Stimulated activated CD8-positive, alpha-beta memory T cell treated with anti-CD3 and anti-CD28 coated beads, Interleukin-12 subunit alpha, Interleukin-12 subunit beta, amount 100 ng/mL, for 1 hour (primary cell): ENCODE data around the gene DCTD.

ENCODE experiments used
- DNase-seq: peaks from one replicate; pipeline ENCODE4 v3.0.0-alpha.2; 2020; ENCODE audit warnings: low read depth

The DCTD gene

DNA sequence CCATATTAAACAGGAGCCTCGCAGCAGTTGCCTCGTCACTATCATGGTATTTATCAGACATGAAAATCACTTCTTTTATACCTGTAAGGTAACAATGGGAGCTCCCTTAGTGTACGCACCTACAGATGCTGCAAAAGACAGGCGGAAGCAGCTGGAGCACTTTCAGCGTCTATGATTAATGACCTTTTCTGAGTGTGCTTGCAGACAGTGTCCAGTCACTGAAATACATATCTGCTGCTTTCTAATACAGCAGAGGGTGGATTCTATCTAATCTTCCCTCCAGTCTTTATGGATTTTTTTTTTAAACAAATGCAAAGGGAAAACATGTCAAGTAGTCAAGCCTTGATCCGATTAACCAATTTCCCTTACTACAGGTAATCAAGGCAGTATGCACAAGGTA lies 24.1 kb downstream of the DCTD start:
- no peak for DNase-seq

DNA sequence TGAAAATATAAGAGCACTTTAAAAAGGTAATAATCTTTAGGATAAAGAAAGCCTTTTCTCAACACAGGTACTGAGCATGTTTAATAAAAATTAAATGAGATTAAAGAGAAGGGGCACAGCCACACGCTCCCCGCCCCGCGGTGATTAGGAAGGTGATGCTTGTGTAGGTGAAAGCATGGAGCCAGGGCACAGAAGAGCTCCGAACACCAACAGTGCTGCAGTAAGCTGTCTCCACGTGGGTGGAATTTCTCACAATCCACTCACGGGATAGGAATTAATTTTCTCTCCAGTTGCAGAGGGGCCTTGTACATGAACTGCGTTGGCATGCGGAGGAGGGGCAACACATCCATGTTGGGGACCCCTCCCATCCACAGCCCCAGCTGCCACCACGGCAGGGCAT lies 27.0 kb downstream of the DCTD start:
- DNase-seq = no peak

DNA sequence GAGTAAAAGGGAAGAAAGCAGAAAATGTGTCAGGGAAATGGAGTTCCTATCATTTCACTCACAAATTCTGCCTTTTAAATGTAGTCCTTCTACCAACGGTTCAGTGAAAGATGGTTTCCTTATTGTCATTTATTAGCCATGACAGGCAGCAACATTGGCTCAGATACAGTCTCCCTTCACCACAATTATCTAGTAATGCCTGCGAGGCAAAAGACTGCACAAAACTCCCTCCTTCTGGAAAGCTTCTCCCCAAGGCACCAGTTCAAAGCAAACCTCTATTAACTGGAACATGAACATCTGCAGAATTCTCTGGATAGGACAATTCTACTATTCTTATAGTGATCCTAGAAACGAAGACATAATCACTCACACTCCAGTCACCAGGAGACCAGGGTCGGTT lies 28.3 kb downstream of the DCTD start:
- DNase-seq = no peak

DNA sequence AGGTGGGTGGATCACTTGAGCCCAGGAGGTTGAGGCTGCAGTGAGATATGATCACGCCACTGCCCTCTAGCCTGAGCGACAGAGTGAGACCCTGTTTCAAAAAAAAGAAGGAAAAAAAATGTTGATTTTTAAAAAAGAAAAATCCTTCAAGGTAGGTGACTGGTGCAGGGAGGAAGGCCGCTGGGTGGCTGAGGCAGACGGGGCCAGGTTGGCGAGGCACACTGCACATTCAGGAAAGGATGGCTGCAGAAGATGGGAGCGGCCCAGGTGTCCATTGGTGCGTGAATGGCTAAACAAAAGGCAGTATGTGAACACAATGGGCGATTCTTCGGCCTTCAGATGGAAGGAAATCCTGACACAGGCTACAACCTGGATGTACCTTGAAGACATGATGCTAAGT lies 30.4 kb downstream of the DCTD start:
- no peak for DNase-seq

GRCh38 chr4:182886205-182886604 lies 31.0 kb downstream of the DCTD start:
- DNase-seq = no peak

- DNase-seq = no peak
Measured at GRCh38 chr4:182885738-182886077, 31.5 kb downstream of the DCTD start.

GRCh38 chr4:182885022-182885737 lies 32.0 kb downstream of the DCTD start:
- DNase-seq = no peak

GRCh38 chr4:182884040-182884439 lies 33.1 kb downstream of the DCTD start:
- DNase-seq = no peak

- DNase-seq = no peak
Measured at GRCh38 chr4:182883351-182883750, 33.8 kb downstream of the DCTD start.

GRCh38 chr4:182881914-182882313 lies 35.3 kb downstream of the DCTD start:
- DNase-seq = no peak

- no peak for DNase-seq
Measured at GRCh38 chr4:182880387-182881356, 36.5 kb downstream of the DCTD start.

DNA sequence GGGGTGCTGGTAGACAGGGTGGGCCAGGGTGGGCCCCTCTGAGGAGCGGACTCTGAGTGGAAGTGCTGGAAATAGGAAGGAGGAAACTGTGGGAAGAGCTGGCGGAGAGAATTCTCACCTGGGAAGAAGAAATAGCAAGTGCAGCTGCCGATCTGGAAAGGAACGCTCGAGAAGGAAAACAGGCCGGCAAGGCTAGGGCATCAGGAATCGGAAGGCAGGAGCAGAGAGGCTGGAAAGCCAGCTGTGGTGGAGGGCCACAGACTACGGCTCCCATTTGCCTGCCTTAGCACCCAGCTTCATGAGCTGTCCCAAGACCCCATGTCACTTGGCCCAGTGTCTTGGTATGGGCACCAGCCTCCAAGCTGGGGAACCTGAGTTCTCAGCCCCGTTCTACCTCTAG lies 37.3 kb downstream of the DCTD start:
- DNase-seq = no peak

- no peak for DNase-seq
Measured at GRCh38 chr4:182878633-182879495, 38.3 kb downstream of the DCTD start.

GRCh38 chr4:182877326-182877883 lies 39.8 kb downstream of the DCTD start:
- no peak for DNase-seq

DNA sequence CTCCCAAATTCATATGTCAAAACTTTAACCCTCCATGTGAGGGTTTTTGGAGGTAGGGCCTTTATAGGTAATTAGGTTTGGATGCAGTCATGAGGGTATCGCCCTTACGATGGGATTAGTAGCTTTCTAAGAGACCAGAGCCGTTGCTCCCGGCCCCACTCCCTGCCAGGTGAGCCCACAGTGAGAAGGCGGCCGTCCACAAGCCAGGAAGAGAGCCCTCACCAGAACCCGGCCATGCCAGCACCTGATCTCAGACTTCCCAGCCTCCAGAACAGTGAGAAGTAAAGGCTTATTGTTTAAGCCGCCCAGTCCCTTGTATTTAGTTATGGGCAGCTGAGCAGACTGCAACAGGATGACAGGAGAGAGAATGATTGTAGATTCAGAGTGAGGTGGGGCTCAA lies 40.8 kb downstream of the DCTD start:
- no peak for DNase-seq

GRCh38 chr4:182875453-182876405 lies 41.5 kb downstream of the DCTD start:
- no peak for DNase-seq

GRCh38 chr4:182874797-182875345 lies 42.3 kb downstream of the DCTD start:
- DNase-seq = no peak

GRCh38 chr4:182874304-182874751 lies 42.9 kb downstream of the DCTD start:
- DNase-seq = no peak

DNA sequence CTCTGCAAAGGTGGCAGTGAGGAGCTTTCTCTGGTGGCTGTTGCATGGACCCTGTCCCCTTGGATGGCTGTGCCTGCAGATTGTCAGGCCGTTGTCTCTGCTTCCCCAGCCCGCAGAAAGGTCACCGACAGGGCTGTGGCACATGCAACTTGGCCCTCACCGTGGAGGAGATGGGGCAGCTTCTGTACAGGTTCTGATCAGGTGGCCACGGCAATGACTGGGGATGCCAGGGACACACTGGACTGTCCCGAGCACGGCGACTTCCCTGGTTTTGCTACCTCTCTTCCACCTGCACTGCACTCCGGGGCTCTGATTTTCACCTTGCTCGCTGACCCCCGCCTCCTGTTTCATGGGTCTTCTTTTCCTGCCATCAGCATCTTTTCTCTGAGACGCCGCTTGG lies 43.5 kb downstream of the DCTD start:
- DNase-seq = no peak

- DNase-seq = no peak
Measured at GRCh38 chr4:182873289-182873688, 43.9 kb downstream of the DCTD start.

- DNase-seq = no peak
Measured at GRCh38 chr4:182872886-182873285, 44.3 kb downstream of the DCTD start.
